Activated CD4-positive, alpha-beta T cell treated with anti-CD3 and anti-CD28 coated beads, Interleukin-2, Interleukin-4, amounts not matched to agents 100 ng/mL and 50 ng/mL, durations not matched to agents 16 hours and 8 hours (primary cell): ENCODE measurements around the gene PHF13.
"Not testable (repeated sequence)": the region's sequence is repeated elsewhere in the genome, so short reads cannot be mapped to it uniquely, and the experiment has no call there.

Experiments
- DNase-seq: peaks from one replicate; pipeline ENCODE4 v3.0.0-alpha.2; 2020; ENCODE audit warnings: low spot score

PHF13 gene

GRCh38 chr1:6587261-6588005, 26.1 kb upstream of the PHF13 start:
- DNase-seq = no peak

- no peak for DNase-seq
Observed at GRCh38 chr1:6588128-6588892, 25.2 kb upstream of the PHF13 start.

- DNase-seq = no peak
Observed at GRCh38 chr1:6588893-6589520, 24.5 kb upstream of the PHF13 start.

- no peak for DNase-seq
Observed at GRCh38 chr1:6590046-6590445, 23.5 kb upstream of the PHF13 start.

DNA sequence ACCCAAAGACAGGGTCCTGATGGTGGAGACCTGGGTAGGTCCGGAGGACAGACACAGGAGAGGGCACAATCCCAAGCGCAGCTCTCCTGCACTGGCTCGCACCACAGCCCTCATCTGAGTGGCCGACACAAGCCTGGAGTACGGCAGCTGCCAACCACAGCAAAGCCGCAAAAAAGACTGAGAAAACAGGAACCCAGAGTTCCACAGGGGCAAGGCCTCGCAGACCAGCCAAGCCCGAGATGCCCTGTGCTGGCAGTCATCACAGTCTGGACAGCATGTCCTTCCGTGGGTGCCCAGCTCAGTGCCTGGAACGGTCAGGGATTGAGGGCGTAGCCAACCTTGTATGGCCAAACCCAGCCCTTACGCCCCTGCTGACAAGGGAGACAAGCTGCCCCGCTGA, 22.3 kb upstream of the PHF13 start:
- DNase-seq = no peak

- DNase-seq = no peak
Observed at GRCh38 chr1:6591644-6592043, 21.9 kb upstream of the PHF13 start.

DNA sequence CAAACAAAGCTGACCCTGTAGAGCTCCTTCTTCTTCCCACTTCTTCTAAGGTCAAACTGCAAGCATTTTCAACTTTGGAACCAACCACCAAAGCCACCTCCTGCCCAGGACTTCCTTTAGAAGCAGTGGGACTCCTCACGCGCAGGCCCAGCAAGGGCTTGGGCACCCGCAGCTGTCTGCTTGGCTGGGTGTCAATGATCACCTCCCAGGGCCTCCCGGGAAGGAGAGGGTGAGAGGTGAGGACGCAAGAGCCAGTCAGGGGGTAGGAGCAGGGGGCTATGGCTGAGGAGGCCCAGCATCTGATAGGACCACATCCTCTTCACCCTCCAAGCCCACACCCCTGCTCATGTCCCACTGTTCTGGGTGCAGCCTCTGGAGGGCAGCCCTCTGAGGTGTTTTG, 21.1 kb upstream of the PHF13 start:
- DNase-seq = no peak

- DNase-seq = no peak
Observed at GRCh38 chr1:6592865-6593593, 20.5 kb upstream of the PHF13 start.

DNA sequence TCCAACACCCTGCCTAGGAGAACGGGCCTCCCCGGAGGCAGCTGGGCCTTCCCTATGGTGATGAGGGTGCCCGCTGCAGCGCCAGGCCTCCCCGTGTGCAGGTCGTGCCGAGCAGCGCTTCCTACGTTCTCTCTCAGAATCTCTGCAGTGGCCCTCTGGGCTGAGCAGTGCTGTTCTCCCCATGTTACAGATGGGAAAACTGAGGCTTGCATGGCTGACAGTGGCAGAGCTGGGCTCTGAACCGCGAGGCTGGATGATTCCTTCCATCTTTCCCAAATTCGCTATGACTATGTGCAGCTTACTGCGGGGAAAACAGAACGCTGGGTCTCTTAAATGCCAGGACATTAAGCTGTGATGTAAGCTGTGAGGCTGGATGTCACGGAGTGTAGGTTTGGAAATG, 19.7 kb upstream of the PHF13 start:
- no peak for DNase-seq

DNA sequence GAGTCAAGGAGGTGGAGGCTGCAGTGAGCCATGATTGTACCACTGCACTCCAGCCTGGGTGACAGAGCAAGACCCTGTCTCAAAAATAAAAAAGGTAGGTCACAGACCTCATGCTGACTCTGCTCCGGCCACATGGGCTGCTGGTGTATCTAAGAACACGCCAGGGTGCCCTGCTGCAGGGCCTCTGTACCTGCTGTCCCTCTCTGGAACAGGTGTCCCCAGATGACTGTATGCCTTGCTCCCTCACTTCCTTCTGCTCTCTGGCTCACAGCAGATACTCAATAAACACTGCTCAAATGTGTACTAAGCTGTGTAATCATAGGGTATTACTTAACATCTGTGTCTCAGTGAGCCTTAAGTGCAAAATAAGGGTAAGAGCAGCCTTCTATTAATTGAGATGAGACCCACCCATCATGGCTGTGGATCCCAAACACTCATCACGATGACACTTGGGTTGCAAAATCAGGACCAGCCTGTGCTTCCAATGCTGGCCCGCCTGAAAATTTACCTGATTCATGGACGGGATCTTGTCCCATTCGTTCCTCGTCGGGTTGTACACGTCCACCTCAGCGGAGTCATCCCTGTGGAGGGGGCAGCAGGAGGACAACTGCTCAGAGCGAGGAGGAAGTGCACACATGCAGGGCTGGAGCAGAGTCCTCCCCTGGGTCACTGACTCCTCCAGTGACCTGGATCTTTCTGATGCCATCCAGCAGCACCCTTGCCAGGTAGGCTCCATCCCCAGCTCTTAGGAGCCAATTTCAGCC, 18.4 kb upstream of the PHF13 start:
- no peak for DNase-seq

DNA sequence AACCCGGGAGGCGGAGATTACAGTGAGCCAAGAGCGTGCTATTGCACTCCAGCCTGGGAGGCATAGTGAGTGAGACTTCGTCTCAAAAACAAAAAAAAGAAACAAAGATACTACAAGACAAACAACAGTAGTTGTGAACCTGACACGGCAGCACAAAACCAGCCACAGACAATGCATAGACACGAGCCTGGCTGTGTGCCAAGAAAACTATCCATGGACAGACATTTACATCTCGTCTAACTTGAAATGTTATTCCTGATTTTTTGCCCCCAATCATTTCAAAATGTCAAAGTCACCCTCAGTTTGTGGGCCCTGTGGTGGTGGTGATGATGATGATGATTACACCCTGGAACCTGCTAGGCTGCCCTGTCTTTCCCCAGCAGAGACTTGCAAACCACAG, 17.2 kb upstream of the PHF13 start:
- DNase-seq = no peak

DNA sequence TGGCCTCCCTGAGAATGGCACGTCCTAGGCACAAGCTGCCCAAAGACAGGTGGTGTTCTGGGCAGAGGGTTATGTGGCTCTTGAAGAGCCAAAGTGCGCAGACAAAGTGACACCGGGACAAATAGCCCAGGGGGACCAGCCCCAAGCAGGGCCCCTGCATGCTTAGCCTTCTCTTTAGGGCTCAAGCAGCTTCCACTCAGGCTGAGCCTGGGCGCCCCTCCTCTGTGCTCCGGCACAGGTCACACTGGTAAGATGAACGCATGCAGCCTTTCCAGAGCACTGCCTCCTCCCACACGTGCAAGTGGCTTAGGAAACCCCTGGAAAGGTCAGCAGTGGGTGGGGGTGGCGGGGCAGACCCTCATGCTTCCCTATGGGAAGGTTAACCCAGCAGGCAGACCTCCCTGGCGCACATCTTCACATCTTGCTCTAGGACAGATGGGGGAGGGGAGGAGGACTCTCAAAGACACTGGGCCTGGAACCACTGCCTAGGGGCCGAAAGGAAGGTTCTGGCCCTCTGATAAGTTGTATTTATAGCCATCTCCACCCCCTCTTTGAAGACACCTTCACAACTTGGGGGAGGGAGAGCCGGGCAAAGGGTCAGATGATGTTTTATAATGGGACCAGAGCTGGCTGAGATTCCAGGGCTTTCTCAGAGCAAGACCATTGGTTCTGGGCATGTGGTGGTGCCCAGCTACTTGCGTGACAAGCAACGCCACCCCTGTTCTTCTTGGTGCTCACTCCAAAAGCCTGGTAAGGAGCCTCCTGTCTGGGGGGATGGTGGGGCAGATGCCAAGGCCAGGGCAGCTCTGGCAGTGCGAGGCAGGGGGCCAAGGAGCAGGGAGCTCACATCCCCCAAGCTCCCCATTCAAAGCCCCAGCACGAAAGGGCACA, 16.4 kb upstream of the PHF13 start:
- no peak for DNase-seq

- DNase-seq = no peak
Observed at GRCh38 chr1:6597777-6598131, 15.8 kb upstream of the PHF13 start.

DNA sequence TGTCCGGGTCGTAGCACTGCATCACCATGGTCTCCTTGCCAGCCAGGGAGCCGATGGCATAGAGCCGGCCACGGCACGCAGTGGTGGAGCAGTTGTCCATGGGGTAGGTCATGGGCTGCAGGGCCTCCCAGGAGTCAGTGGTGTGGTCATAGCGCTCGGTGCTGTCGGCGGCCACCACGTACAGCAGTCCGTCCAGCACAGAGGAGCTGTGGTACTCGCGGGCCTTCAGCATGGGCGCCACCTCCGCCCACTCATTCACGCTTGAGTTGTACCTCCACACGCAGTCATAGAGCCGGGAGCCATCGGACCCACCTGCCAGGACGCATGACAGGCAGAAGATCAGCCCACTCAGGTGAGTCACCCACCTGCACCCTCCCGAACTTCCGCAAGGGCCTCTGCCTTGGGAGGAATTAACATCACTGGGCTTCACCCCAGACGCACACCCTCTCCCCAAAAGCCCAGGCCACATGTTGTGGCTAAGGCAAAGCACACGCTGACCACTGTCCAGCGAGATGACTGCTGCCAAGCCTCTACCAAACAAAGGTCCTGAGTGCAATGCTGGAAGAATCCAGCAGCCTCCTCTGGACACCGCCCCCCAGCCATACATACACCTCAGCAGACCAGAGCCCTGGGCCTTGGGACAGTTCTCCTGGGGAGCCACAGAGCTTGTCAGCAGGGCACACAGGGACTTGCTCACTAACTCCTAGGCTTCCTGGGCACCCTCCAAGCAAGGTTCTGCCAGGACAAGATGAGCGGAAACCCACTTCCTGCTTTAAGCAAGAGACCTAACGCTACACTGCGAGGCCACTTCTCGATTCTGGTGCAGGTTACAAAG, 14.2 kb upstream of the PHF13 start:
- peak; percentile 52 for DNase-seq

GRCh38 chr1:6599991-6600390, 13.5 kb upstream of the PHF13 start:
- not testable (repeated sequence) for DNase-seq

GRCh38 chr1:6600410-6601048, 13.0 kb upstream of the PHF13 start:
- DNase-seq = no peak

DNA sequence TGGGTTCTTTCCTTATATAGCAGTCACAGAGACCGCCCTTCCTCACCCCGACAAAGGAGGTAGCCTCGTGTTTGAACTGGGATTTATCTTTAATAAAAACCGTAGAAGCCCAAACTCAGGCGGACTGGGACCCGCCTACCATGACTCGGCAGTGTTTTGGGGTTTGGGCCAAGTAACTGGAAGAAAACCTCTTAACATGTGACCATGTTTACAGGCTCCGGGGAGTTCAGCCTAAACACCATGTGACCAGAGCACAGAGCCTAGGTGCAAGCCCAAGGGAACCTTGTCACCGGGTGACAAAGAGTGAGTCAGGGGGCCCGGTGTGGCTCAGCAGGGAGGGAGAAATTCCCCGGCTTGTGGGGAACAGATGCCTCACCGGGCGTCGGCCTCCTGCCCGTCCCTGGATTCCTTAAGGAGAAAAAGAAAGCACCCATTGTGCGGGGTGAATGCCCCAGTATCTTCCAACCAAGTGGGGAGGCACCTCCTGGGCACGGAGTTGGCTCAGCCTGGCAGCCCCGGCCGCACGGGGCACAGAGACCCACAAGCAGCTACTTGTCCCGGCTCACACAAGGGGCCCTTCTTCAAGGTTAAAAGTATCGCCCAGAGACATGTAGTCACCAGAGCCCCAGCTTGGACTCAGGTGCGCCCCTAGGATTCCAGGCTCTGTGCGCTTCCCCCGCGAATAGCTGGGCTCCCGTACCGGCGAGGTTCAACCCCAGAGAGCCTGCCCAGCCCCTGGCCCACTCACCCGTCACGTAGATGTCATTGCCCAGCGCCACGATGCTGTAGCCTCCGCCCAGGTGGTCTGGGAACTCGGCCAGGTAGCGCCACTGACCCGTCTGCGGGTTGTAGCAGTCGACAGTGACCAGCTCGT, 12.2 kb upstream of the PHF13 start:
- DNase-seq = peak; percentile 87

- no peak for DNase-seq
Observed at GRCh38 chr1:6601923-6602668, 11.4 kb upstream of the PHF13 start.
